Measurements from ENCODE around the gene SIN3A. TPM values are rescaled to one million over a fixed set of nuclear protein-coding genes. Genes with fewer than 3 reads are reported as not detected.
"Not testable (repeated sequence)": the region's sequence is repeated elsewhere in the genome, so short reads cannot be mapped to it uniquely, and the experiment has no call there.

SIN3A gene
- total RNA-seq, 1 donor from 2014 or later: 93.6 TPM

DNA sequence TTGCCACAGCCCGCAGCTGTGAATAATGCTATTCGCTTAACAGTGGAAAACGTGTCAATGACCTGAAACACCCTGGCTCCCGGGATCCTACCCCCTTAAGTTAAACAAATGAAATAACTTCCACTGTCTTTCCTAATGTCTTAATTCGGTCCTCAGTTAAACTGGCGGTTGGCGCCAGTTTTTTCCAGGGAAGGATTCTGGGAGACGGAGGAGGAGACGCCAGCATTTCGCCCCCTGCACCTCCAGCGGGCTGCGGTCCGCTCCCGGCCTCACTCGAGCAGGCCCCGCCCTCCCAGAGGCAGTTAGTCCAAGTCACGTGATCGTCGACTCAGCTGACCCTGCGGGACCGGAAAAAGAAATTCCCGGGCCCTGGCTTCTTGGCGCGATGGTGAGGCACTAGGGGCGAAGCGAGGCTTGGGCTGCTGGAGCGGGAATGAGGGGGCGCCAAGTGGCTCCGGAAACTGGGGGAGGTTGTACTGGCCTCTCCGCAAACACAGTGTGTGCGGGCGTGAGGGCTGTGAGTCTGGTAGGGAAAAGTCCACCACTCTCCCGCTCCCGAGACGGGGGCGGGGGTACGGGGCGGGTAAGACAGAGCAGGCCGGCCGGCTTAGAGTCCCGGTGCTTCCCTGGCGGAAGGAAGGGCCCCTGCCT, 115.7 kb downstream of the SIN3A start, which contains the start of gene COMMD4:
TSS of gene COMMD4 (plus strand) at position 359 of the 651 bp plus-strand sequence. CDS start at position 386, 27 bp downstream.
- DNase-seq (ENCODE audit: low spot score): peak; percentile 95

DNA sequence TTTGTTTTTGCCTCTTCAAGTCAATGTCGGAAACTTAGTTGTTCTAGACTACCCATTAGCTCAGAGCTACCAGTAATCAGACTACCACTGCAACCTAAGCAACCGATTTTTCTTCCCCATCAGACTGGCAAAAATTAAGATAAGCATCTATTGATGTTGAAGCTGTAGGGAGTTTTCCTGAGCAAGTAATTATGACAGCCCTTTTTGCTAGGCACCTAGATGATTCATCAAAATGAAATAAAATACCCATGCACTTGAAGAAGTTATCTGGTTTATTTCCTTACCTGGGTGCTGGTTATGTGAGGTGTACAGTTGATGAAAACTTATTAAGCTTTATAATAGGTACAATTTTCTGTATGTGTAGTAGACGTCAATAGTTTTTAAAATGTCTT, 116.2 kb downstream of the SIN3A start:
- DNase-seq (ENCODE audit: low spot score): no peak

DNA sequence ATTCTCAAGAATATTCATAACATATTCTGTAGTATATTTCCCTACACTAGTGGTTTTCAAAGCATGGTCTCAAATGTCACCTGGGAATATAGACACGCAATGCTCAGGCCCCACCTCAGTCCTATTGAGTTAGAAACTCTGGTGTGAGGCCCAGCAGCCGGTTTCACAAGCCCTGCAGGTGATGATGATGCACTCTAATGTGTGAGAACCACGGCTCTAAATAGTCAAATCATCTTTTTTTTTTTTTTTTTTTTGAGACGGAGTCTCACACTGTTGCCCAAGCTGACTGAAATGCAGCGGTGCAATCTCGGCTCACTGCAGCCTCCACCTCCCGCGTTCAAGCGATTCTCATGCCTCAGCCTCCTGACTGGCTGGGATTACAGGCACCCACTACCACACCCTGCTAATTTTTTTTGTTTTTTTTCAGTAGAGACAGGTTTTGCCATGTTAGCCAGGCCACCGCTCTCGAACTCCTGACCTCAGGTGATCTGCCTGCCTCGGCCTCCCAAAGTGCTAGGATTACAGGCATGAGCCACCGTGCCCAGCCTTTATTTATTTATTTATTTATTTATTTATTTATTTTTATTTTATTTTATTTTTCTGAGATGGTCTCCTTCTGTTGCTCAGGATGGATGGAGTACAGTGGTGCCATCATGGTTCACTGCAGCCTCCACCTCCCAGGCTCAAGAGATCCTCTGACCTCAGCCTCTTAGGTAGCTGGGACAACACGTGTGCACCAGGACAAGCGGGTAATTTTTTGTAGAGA, 117.7 kb downstream of the SIN3A start:
- not testable (repeated sequence) for DNase-seq (ENCODE audit: low spot score)

DNA sequence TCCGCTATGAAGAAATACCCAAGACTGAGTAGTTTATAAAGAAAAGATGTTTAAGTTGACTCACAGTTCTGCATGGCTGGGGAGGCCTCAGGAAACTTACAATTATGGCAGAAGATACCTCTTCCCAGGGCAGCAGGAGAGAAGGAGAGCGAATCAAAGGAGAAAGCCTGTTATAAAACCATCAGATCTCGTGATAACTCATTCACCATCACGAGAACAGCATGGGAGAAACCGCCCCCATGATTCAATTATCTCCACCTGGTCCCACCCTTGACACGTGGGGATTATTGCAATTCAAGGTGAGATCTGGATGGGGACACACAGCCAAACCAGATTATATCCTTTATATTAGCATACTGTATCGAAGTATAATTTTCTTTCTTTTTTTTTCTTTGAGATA, 119.4 kb downstream of the SIN3A start:
- not testable (repeated sequence) for DNase-seq (ENCODE audit: low spot score)

DNA sequence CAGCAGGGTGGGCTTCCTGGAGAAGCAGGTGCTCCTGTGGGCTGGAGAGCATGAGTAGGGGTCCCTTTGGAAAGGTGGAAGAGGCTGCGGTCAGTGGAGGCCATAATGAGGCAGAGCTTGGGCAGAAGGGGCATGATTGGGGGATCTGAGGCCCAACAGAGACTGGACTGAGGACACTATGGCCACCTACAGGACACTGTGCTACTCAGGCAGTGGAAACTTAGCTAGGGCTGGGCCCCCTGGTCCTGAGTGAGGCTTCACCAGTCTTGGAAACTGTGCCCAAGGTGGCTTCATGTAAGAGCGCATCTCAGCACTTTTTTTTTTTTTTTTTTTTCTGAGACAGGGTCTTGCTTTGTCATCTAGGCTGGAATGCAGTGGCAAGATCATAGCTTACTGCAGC, 121.9 kb downstream of the SIN3A start:
- no peak for DNase-seq (ENCODE audit: low spot score)

DNA sequence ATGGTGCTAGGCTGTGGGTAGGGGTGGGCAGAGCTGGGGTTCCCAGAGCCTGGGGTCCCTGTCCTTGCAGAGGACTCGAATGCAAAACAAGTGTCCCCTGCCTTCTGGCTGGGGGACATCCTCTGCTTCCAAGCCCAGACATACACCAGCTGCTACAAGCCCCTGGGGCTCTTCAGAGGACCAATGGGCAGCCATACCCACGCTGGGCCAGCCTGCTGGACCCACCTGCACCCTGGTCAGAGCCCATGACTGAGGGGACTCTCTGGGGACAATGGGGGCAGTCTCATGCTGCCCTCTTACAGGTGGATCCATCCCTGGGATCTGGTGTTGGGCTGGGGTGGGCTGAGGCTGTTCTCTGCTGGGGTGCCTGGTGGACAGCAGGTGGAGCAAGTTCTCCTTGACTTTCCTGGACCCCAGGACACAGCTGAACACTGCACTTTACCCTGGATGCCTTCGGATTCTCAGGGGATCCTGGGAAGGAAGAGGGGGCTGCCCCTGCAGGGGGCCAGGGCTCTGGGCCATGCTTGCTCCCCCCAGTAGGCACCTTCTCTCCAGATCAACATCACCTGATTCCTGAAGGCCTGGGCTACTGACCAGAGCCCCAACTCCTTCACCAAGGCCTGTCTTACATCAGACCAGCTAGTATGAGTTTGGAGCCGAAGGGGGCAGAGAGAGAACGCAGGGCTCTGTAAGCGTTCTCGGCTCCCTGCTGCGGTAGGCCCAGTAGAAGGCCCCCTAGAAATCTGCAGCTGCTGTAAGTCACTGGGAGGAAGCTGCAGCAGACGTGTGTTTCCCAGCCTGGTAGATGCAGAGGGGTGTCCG, 122.8 kb downstream of the SIN3A start:
- no peak for DNase-seq (ENCODE audit: low spot score)

DNA sequence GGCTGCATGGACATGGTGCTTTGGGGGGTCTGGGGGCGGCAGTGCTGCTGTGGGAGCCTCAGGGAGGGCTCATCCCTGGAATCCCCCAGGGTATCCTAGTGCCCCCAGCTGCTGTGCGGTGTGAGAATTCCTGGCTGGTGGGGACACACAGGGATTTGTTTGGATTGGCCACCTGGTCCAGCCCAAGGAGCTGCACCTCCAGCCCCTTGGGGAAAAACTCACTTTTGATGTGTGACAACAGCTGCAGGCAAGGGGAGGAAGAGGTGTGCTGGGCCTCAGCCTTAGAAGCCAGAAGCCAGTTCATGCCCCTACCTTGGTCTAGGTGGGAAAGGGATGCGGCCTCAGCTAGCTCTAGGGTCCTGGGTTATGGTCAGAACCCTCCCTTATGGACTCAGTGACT, 124.0 kb downstream of the SIN3A start:
- DNase-seq (ENCODE audit: low spot score): no peak

DNA sequence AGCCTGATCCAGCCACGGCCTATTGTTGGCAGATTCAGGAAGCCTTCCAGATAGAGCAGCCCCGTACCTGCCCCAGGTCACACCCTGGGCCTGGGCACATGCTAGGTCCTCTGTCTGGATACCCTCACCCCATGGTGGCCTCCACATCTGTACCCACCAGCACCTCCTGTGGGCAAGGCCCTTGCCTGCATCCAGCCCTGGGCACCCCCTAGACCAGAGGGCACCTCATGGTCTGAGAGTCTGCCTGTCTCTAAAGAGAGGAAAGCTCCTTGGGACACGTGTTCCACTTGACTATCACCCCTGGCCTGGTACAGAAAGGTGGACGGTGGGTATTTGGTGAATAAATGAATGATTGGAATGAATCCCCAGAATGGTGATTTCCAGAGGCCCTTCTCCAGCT, 124.5 kb downstream of the SIN3A start:
- no peak for DNase-seq (ENCODE audit: low spot score)

DNA sequence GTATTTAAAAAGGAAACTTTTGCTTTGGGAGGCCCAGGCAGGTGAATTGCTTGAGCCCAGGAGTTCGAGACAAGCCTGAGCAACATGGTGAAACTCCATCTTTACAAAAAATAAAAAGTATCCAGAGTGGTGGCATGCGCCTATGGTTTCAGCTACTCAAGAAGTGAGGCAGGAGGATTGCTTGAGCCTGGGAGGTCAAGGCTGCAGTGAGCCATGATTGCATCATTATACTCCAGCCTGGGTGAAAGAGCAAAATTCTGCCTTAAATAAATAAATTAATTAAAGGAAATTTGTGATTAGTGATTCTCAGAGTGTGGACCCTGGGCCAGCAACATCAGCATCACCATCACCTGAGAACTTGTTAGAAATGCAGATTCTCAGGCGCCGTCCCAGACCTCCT, 125.6 kb downstream of the SIN3A start:
- DNase-seq (ENCODE audit: low spot score): no peak

DNA sequence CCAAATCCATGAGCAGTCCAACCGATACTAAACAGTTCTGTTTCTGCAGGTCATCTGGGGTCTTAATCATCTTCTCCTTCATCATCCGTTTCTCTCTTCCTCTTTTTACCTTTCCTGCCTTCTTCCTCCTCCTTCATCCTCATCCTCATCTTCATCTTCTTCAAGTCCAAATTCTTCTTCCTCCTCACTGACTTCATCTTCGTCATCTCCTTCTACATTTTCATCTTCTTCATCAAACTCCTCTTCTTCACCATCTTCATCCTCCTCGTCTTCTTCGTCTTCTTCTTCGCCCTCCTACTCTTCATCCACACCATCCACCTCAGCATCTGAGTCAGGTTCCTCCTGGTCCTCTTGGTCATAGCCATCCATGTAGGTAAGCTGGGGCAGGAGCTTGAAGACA, 129.8 kb downstream of the SIN3A start:
- no peak for DNase-seq (ENCODE audit: low spot score)

Other genes with a start within 250 kb of the SIN3A start
- 32.7 TPM for gene C15orf39, start 249.8 kb downstream of the SIN3A start, total RNA-seq
- not detected for gene GOLGA6C, start 193.4 kb downstream of the SIN3A start, total RNA-seq
- not detected for gene GOLGA6D, start 168.9 kb downstream of the SIN3A start, total RNA-seq
- 53.0 TPM for gene COMMD4, start 115.6 kb downstream of the SIN3A start, total RNA-seq
- 44.9 TPM for gene NEIL1, start 104.7 kb downstream of the SIN3A start, total RNA-seq
- gene MAN2C1, start 83.1 kb downstream of the SIN3A start, total RNA-seq: 325 TPM
- 37.9 TPM for gene PTPN9, start 127.6 kb upstream of the SIN3A start, total RNA-seq
- 20.8 TPM for gene SNUPN, start 174.0 kb upstream of the SIN3A start, total RNA-seq
- gene IMP3, start 188.5 kb upstream of the SIN3A start, total RNA-seq: 63.9 TPM
- 34.2 TPM for gene SNX33, start 196.2 kb upstream of the SIN3A start, total RNA-seq

Measured in ureter (tissue), 1 donor.